Measurements from ENCODE around the gene QSOX2.

Gene QSOX2

DNA sequence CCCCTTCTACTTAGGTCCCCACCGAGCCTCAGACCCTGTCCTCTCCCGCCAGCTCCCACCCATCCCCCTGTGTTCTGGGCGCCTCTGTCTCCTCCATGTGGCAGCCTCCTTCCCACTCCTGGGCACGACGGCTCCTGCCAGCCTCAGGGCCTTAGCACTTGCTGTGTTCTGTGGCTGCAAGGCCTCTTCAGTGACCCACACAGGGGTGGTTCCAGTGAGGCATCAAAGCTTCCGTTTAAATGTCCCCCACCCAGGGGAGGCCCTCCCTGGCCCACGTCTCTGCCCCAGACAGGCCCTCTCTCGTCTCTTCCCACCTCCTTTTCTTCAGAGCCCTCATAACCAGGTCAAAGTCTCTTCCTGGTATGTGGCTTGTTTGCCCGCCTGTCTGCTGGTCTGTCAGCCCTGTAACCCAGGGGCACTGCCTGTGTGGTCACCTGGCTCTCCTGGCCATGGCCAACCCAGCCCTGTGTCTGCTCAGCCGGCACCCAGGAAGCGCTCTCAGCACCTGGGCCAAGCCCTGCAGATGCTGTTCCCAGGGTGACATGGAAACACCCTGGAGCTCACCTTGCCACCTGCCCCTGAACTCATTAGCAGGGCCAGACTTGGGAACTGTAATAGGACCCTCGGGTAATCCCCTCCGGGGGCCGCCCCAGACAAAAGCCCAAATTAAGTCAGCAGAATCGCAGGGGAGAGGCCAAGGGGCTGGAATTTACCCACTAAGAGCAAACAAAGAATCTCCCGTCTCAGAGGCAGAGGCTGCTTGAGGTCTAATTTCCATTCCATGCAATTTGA is 74.4 kb downstream of the QSOX2 start:
- no peak for DNase-seq

- DNase-seq, result no peak
Measured at GRCh38 chr9:136170006-136170901, 75.4 kb downstream of the QSOX2 start.

GRCh38 chr9:136169495-136169894 is 76.1 kb downstream of the QSOX2 start:
- no peak for DNase-seq

- DNase-seq, result no peak
Measured at GRCh38 chr9:136163248-136163850, 82.3 kb downstream of the QSOX2 start.

DNA sequence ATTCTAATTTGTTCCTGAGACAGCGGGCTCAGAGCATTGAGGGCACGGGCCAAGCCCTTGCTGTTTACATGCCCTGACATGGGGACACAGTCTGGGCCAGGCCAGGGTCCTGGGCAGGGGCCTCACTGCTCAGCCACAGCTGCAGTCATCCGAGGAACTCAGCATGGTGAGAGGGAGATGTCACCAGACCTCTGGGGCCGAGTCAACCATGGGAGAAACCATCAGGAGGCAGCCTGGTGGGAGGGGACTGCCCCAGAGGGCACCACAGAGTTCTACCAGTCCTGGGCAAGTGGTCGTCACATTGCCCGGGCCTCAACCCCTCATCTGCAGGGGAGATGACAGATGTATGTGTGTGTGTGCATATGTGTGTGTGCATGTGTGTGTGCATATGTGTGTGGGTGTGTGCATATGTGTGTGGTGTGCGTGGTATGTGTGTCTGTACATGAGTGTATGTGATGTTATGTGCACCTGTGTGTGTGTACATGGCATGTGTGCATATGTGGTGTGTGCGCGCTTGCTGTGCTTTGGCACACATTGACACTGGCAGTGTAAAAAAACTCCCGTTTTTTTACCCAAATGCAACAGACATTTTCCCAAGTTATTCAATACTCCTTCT is 84.5 kb downstream of the QSOX2 start:
- DNase-seq, result no peak

DNA sequence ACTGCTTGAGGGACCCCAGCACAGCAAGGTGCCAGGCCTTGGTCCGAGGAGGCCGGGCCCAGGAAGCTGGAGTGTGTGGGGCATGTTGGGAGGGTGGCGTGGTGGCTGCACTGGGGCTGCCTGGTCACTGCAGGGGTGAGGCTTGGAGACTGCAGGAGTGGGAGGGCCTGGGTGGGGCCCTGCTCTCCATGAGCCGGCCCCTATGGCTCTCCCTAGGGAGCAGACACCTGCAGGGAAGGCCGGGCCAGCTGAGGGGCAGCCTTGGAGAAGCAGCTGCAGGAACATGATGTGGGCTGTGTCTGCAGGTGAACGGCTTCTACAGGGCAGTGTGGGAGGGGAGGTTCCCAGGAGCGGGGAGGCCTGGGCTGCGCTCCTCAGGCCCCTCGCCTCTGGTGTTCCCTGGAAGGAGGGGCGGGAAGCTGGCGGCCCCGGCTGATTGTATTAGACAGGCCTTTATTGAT is 85.2 kb downstream of the QSOX2 start:
- no peak for DNase-seq

DNA sequence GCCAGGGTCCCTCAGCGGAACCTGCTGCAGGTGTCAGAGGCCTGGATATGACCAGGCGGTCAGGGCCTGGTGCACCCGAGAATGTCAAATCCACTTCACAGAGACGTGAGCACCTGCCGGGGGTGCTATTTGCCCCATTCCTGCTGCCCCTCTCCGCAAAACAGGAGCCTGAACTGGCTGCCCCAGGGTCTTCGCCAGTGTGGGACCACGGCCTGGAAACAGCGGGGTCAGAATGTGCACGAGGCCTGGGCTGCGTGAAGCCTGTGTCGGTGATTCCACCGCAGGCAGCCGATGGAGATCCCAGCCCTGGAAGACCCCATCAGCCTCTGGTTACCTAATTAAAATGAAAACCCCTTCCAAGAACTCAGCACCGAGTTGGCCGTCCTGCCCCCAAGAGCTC is 85.8 kb downstream of the QSOX2 start:
- DNase-seq, result no peak

GRCh38 chr9:136157477-136158265 is 87.9 kb downstream of the QSOX2 start:
- DNase-seq, result no peak
